GM12864 (cell line): ENCODE results near the gene RPL3.

ENCODE experiments used
- DNase-seq: peaks from one replicate; pipeline ENCODE4 v3.0.0-alpha.2; 2011; ENCODE audit warnings: low read depth
- H3K4me3 ChIP-seq: 2 replicates; pipeline ENCODE4 v1.5.1; 2011; ENCODE audit warnings: mild to moderate bottlenecking, low read depth, low read length, control low read depth
- CTCF ChIP-seq: IDR thresholded peaks from 2 replicates; pipeline ENCODE4 v1.5.1; 2011; ENCODE audit warnings: low read depth, mild to moderate bottlenecking, moderate library complexity, low read length, control low read depth, inconsistent platforms; ENCODE audit errors: missing control alignments

The RPL3 gene

GRCh38 chr22:39309881-39310714 is 9.3 kb downstream of the RPL3 start:
- no peak for DNase-seq
- TF ChIP-seq CTCF: no peak
- H3K4me3 ChIP-seq: no peak overlapping the region

- DNase-seq: no peak
- no peak overlapping the region for H3K4me3 ChIP-seq
- peak; percentile 58 for TF ChIP-seq CTCF
Observed at GRCh38 chr22:39309364-39309861, 10.0 kb downstream of the RPL3 start.

- TF ChIP-seq CTCF: no peak
- H3K4me3 ChIP-seq: no peak overlapping the region
- no peak for DNase-seq
Observed at GRCh38 chr22:39308614-39309363, 10.6 kb downstream of the RPL3 start.

GRCh38 chr22:39306456-39307361 is 12.7 kb downstream of the RPL3 start:
- no peak overlapping the region for H3K4me3 ChIP-seq
- no peak for DNase-seq
- TF ChIP-seq CTCF: peak; percentile 77

- no peak for TF ChIP-seq CTCF
- H3K4me3 ChIP-seq: no peak overlapping the region
- DNase-seq: no peak
Observed at GRCh38 chr22:39303892-39304671, 15.3 kb downstream of the RPL3 start.

GRCh38 chr22:39303358-39303757 is 16.1 kb downstream of the RPL3 start:
- no peak overlapping the region for H3K4me3 ChIP-seq
- no peak for TF ChIP-seq CTCF
- no peak for DNase-seq
